GM21717 (cell line): ENCODE measurements around the gene EPHB2.

ENCODE experiments used
- ATAC-seq: cut with Tn5 transposase; IDR thresholded peaks from one replicate; pipeline ENCODE4 v1.9.1; 2021; ENCODE audit warnings: mild to moderate bottlenecking, moderate library complexity; ENCODE audit not compliant: unreplicated experiment

Gene EPHB2

DNA sequence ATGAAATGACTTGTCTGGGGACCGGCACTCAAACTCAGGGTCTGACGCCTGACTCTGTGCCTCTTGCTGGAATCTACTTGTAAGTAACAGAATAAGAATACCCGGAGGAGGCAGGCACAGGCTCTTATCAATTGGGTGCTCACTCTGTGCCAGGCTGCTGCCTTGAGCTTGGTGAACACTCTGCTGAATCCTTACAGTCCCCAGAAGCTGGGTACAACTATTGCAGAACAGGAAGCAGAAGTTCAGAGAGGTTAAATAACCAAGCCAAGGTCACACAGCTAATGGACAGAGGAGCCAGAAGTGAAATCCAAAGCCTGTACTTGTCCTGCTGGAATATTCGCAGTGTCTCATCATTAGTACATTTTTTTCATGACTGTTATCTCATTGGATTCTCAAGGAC is 86.0 kb downstream of the EPHB2 start:
- ATAC-seq: no peak

DNA sequence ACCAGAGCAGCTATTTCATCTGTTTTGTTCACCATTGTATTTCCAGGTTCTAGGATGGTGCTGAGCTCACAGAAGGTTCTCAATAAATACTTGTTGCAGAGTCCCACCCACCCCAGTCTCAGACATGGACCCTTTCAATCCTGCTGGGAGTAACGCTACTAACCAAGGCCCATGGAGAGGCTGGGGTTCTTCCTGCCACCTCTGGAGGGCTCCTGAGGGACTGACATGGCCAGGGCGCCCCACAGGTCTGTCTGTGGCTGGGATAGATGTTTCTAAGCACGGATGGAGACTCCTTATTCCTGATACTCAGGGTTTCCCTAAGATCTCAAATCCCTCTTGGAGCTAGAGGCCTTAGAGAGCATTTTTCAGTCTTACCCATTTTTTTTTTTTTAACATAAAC is 87.4 kb downstream of the EPHB2 start:
- no peak for ATAC-seq

DNA sequence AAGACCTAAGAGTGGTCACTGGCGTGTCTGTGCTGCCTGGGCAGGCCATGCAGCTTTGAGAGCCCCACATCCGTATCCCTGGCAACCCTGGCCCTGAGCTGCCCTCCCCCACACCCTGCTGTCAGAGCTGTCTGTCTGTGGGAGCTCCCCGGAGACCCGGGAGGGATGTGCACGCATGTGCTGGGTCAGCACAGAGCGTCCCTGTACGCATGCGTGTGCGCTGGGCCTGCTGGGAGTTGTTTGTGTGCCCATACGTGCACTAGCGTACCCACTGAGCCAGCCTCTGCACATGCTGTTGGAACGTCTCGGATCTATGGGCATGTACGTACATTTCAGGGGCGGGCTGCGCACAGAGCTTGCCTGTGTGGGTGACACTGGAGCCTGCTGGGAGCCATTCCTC is 89.3 kb downstream of the EPHB2 start:
- no peak for ATAC-seq

GRCh38 chr1:22800629-22801028 is 90.0 kb downstream of the EPHB2 start:
- ATAC-seq: no peak

GRCh38 chr1:22801347-22801746 is 90.7 kb downstream of the EPHB2 start:
- no peak for ATAC-seq

GRCh38 chr1:22801761-22802160 is 91.1 kb downstream of the EPHB2 start:
- no peak for ATAC-seq

GRCh38 chr1:22803833-22804232 is 93.2 kb downstream of the EPHB2 start:
- no peak for ATAC-seq

GRCh38 chr1:22804406-22804805 is 93.8 kb downstream of the EPHB2 start:
- ATAC-seq: no peak

DNA sequence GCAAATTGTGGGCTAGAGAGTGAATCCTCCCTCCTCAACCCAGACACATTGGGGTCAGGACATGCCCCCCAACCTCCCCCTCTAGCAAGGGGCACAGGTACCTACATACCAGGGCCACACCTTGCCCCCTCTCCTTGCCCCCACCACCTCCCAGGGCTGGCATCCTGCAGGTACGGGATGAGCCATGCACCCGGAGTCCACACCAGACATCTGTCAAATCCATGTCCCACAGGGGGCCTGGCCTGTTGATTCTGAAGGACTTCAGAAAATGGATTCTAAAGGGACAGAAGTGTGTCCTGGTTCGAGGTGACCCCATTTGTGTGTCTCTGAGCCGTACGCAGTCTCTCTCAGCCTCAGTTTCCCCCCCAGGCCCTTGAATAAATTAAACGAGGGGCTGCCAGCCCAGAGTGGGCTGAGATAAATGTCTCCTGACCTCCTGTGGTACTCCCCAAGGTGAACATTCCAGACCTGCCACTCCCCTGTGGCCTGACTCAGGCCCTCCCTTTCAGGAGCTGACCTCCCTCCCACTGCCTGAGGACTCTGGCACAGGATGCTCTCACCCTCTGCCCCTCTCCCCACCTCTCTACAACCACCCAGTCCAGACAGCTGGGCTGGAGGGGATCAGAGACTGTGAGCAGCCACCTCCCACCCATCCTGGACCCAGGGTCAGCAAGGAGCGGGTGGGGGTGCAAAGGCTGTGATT is 94.5 kb downstream of the EPHB2 start:
- no peak for ATAC-seq

GRCh38 chr1:22805672-22806038 is 95.0 kb downstream of the EPHB2 start:
- ATAC-seq: no peak

- ATAC-seq: no peak
These were observed 95.9 kb downstream of the EPHB2 start for GRCh38 chr1:22806584-22806983.

DNA sequence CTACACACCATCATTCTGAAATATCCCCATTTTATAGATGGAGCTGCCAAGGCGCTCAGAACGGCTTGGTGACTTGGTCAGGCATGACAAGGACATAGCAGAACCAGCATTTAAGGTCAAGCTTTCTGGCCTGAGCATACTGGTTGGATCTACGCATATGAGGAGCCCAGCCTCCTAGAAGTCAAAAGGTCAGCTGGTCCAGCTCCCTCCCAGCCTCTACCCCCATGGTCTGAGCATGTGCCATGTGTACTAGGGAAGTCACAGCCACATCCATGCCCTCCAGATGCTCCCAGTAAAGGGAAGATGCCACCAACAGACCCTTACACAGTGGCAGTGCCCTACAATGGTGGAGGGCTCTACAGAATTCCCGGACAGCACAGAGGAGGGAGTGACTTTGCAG is 96.7 kb downstream of the EPHB2 start:
- ATAC-seq: no peak

DNA sequence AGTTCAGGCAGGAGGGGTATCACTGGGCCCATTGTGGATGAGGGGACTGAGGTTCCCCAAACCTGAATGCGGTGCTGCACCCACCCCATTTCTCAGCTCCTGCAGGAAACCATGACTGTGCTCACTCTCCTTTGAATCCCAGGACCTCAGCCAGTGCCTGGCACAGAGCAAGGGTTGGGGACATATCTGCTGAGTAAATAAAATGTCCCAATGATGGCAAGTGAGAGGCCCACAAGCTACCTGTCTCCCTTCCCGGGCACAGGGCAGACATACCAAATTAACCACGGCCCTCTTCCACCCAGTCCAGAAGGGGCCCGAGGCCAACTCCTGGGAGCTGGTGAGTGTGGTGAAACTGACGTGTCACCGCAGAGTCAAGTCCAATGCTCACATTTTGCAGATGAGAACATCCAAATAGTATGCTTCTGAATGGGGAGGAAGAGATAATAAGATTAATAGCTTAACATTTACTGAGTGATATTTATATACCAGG is 97.6 kb downstream of the EPHB2 start:
- ATAC-seq: no peak

DNA sequence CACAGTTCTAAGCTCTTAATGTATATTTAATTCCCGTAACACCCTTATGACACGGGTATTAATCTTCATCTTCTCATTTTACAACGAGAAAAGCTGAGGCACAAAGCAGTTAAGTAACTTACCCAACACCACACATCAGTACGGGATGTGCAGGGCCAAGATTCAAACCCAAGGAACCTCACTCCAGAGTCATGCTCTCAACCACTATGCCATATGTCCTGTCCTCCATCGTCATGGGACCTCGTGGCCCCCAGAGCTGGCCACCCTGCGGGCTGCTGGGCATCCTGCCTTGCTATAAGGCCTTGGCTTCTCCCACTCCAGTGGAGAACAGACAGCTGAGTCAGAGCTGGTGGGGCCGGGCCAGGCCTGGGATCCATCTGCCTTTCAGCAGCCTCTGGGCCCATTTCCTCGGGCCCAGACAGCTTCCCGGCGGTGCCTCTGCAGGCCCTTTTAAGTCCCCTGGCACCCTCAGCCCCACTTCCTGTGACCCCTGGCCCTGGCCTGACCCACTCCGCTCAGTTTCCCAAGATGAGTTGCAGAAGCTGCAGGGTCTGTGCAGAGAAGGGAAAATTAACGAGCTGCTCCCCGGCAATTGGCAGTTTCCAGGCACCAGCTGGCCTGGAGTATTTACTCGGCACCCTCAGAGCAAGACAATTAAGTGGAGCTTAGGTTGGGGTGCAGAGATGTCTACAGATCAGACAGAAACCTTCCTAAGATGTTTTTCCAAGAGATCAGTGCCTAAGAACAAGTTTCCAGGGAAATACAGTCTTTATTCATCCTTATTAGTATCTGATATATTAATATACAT is 98.2 kb downstream of the EPHB2 start:
- no peak for ATAC-seq

DNA sequence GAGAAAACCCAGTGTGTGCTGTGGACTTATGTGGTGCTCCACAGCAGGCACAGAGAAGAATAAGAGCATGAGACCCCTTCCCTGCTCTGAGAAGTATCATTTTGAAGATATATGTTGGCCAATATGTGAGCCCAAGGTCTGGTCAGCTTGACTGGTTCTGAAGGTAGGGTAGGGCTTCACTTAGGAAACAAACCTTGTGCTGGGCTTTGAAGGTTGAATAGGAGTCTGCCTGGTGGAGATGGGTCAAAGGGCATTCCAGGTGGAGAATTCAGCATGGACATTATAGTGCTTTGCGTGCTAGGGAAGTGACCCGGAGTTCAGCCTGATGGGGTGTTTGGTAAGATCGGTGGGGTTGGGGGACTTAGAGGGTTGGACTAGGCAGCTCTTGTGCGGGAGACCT is 99.1 kb downstream of the EPHB2 start:
- ATAC-seq: no peak

DNA sequence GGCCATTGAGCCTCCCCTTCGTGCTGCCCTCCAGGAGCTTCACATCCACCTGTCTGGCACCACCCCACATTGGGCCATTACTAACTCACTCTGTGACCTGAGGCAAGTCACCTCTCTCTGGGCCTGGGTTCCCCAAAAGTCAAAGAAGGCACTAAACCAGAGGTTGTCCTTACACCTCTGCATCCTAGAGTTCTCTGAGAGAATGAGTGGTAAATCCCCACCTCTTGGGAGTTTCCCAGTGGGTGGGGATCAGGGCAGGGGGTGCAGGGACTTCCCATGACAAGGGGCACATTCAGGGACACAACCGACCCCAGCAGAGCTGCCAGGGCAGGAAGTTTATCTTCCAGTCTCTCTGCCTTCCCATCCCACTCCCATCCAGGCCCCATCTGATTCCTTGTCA is 99.7 kb downstream of the EPHB2 start:
- ATAC-seq: no peak

DNA sequence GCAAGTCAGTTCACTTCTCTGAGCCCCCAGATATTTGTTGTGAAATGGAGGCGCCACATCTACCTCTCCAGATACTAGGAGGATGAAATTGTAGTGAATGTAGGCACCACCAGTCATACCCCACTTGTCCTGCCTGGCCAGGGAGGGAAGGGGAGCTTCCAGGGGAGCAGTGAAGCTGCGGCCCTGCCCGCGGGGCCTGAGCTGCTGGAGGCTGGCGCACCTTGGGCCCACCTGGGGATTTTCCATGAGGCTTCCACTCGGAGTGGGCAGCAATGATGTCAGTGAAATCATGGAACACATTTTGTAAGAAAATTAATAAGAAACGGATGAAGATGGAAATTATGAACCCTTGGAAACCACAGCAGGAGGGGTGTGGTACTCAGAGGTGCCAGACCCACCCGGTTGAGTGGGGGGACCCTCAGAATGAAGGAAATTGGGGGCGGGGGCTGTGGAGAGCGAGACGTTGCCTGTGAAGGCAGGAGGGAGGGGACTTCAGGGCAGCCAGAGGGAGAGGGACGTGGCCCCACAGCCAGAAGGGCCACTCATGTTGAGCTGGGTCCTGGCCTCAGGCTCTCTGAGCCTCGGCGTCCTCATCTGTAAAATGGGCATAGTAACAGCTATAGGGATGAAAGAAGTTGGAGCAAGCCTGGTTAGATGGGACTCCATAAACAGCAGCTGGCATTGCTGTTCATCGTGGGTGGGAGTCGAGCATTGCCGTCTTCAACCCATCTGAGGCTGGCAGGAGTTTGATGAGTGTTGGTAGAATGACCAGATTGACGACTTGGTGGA is 101.6 kb downstream of the EPHB2 start:
- no peak for ATAC-seq

GRCh38 chr1:22812993-22813790 is 102.6 kb downstream of the EPHB2 start:
- ATAC-seq: no peak

GRCh38 chr1:22814176-22815042 is 103.8 kb downstream of the EPHB2 start:
- no peak for ATAC-seq

DNA sequence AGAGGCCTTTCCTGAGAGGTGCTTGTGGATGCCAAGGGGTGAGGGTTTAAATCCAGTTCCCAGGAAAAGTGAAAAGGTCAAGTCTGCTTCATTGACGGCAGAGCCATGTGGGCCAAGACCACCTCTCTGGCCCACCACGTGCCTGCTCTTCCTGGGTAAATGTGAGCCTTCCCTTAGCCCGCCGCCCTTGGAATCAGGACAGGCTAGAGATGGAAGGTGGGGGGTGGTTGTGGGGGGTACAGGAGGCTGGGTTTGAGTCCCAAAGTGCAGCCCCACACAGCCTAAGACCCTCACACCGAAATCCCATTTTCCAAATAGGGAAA is 104.4 kb downstream of the EPHB2 start:
- ATAC-seq: no peak
